Measurements from ENCODE around the gene SCRN2. TPM values are rescaled to one million over a fixed set of nuclear protein-coding genes. Genes with fewer than 3 reads are reported as not detected.

SCRN2 gene
- total RNA-seq, 1 experiment from 2014 or later = 24.0 TPM

GRCh38 chr17:47821424-47822391 lies 19.4 kb downstream of the SCRN2 start, which contains the start of gene OSBPL7:
TSS of gene OSBPL7 (minus strand) at chr17:47821794. CDS start at chr17:47820278, 1,516 bp downstream.
- DNase-seq (ENCODE audit: low read depth) = peak; percentile 89

GRCh38 chr17:47821031-47821423 lies 20.0 kb downstream of the SCRN2 start:
- no peak for DNase-seq (ENCODE audit: low read depth)

- DNase-seq (ENCODE audit: low read depth) = no peak
Observed at GRCh38 chr17:47820033-47820789, 20.9 kb downstream of the SCRN2 start.

GRCh38 chr17:47819475-47819874 lies 21.6 kb downstream of the SCRN2 start:
- no peak for DNase-seq (ENCODE audit: low read depth)

- no peak for DNase-seq (ENCODE audit: low read depth)
Observed at GRCh38 chr17:47818002-47818695, 22.9 kb downstream of the SCRN2 start.

GRCh38 chr17:47816947-47817346 lies 24.1 kb downstream of the SCRN2 start:
- no peak for DNase-seq (ENCODE audit: low read depth)

- DNase-seq (ENCODE audit: low read depth) = no peak
Observed at GRCh38 chr17:47816111-47816735, 24.9 kb downstream of the SCRN2 start.

- DNase-seq (ENCODE audit: low read depth) = no peak
Observed at GRCh38 chr17:47815106-47815918, 25.8 kb downstream of the SCRN2 start.

- no peak for DNase-seq (ENCODE audit: low read depth)
Observed at GRCh38 chr17:47813512-47814031, 27.5 kb downstream of the SCRN2 start.

- no peak for DNase-seq (ENCODE audit: low read depth)
Observed at GRCh38 chr17:47813077-47813476, 28.0 kb downstream of the SCRN2 start.

GRCh38 chr17:47812146-47812920 lies 28.7 kb downstream of the SCRN2 start:
- no peak for DNase-seq (ENCODE audit: low read depth)

- no peak for DNase-seq (ENCODE audit: low read depth)
Observed at GRCh38 chr17:47811709-47812108, 29.4 kb downstream of the SCRN2 start.

GRCh38 chr17:47810901-47811635 lies 30.0 kb downstream of the SCRN2 start:
- DNase-seq (ENCODE audit: low read depth) = no peak

GRCh38 chr17:47810200-47810821 lies 30.8 kb downstream of the SCRN2 start:
- DNase-seq (ENCODE audit: low read depth) = peak; percentile 96

GRCh38 chr17:47808830-47809480 lies 32.1 kb downstream of the SCRN2 start:
- DNase-seq (ENCODE audit: low read depth) = no peak

- no peak for DNase-seq (ENCODE audit: low read depth)
Observed at GRCh38 chr17:47808036-47808829, 32.8 kb downstream of the SCRN2 start.

GRCh38 chr17:47807421-47807820 lies 33.7 kb downstream of the SCRN2 start:
- no peak for DNase-seq (ENCODE audit: low read depth)

Data from M059J (cell line).